PFSK-1 (cell line): ENCODE measurements around the gene MCM10.

ENCODE experiments used
- FOXP2 ChIP-seq: optimal IDR thresholded peaks from 2 replicates; pipeline ENCODE3; 2011; ENCODE audit warnings: borderline replicate concordance, control low read depth, inconsistent platforms; ENCODE audit not compliant: insufficient read depth; ENCODE audit errors: extremely low read length, extremely low read depth
- POLR2AphosphoS5 ChIP-seq: IDR thresholded peaks from 2 replicates; pipeline ENCODE4 v1.6.1; 2012; ENCODE audit warnings: low read depth, mild to moderate bottlenecking, control low read depth, low read length, moderate library complexity
- SIN3A ChIP-seq: IDR thresholded peaks from 2 replicates; pipeline ENCODE4 v1.6.1; 2012; ENCODE audit warnings: mild to moderate bottlenecking, low read length, moderate library complexity, borderline replicate concordance; ENCODE audit not compliant: insufficient read depth
- TAF1 ChIP-seq: IDR thresholded peaks from 2 replicates; pipeline ENCODE4 v1.6.1; 2012; ENCODE audit warnings: low read length, control low read depth, borderline replicate concordance; ENCODE audit not compliant: insufficient read depth
- TF ChIP-seq, protein P1 (sequence below), 2 experiments: IDR thresholded peaks; 2 replicates each; pipeline versions ENCODE4 v1.6.1 to v1.8.0; 2011 to 2012; ENCODE audit warnings: low read depth in 2 of 2, low read length in 2 of 2, control low read depth in 1 of 2, inconsistent platforms in 1 of 2, mild to moderate bottlenecking in 1 of 2, moderate library complexity in 1 of 2; ENCODE audit not compliant: insufficient read depth in 1 of 2

The MCM10 gene

DNA sequence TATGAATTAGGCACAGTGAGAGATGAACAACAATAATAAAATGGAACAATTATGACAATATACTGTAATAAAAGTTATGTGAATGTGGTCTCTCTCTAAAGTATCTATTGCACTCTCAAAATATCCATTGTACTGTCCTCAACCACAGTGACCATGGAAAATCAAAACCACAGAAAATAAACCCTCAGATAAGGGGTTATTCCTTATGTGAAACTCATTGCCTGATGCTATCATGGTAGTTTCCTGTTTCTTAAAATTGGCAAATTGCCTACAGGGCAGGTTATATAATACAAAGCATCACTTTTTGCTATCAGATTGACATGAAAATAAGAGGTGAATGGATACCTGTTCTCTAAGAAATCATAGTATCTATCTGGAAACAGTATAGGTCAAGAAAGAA, 3.8 kb downstream of the MCM10 start:
- TF ChIP-seq FOXP2 = no peak
- TF ChIP-seq TAF1 = no peak
- no peak for TF ChIP-seq SIN3A
- no peak for TF ChIP-seq POLR2AphosphoS5
- TF ChIP-seq, protein P1, sequence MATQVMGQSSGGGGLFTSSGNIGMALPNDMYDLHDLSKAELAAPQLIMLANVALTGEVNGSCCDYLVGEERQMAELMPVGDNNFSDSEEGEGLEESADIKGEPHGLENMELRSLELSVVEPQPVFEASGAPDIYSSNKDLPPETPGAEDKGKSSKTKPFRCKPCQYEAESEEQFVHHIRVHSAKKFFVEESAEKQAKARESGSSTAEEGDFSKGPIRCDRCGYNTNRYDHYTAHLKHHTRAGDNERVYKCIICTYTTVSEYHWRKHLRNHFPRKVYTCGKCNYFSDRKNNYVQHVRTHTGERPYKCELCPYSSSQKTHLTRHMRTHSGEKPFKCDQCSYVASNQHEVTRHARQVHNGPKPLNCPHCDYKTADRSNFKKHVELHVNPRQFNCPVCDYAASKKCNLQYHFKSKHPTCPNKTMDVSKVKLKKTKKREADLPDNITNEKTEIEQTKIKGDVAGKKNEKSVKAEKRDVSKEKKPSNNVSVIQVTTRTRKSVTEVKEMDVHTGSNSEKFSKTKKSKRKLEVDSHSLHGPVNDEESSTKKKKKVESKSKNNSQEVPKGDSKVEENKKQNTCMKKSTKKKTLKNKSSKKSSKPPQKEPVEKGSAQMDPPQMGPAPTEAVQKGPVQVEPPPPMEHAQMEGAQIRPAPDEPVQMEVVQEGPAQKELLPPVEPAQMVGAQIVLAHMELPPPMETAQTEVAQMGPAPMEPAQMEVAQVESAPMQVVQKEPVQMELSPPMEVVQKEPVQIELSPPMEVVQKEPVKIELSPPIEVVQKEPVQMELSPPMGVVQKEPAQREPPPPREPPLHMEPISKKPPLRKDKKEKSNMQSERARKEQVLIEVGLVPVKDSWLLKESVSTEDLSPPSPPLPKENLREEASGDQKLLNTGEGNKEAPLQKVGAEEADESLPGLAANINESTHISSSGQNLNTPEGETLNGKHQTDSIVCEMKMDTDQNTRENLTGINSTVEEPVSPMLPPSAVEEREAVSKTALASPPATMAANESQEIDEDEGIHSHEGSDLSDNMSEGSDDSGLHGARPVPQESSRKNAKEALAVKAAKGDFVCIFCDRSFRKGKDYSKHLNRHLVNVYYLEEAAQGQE (IDR thresholded peaks at IDR 0.05; ENCODE audit: insufficient read depth in 1 of 2, low read depth in 2 of 2, low read length in 2 of 2) = no peak

- no peak for TF ChIP-seq SIN3A
- TF ChIP-seq, protein P1 (IDR thresholded peaks at IDR 0.05; ENCODE audit: insufficient read depth in 1 of 2, low read depth in 2 of 2, low read length in 2 of 2) = no peak
These were observed 6.2 kb downstream of the MCM10 start for GRCh38 chr10:13167568-13167967.

- TF ChIP-seq FOXP2 (no peak), SIN3A (no peak), POLR2AphosphoS5 (no peak), TAF1 (no peak)
- TF ChIP-seq, protein P1 (IDR thresholded peaks at IDR 0.05; ENCODE audit: insufficient read depth in 1 of 2, low read depth in 2 of 2, low read length in 2 of 2) = no peak
These were observed 7.4 kb downstream of the MCM10 start for GRCh38 chr10:13168781-13169180.

DNA sequence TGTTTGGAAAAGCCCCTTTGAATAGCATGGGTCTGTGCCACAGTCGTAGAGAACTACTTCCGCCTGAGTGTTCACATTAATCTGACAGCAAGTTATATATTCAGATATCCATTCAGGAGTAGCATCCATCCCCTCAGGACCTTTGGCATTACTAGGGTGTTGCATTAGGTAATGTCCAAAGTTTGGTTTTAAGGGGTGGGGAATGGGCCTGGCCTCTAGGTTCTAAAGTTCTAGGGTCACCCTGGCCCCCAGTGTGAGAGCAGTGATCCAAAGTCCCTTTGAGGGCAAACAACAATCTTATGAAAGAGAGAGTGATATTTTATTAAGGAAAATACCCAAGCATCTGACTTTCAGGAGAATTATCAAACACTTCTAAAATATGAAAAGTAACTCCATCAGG, 12.3 kb downstream of the MCM10 start:
- no peak for TF ChIP-seq TAF1
- TF ChIP-seq POLR2AphosphoS5 = no peak
- TF ChIP-seq FOXP2 = no peak
- TF ChIP-seq SIN3A = no peak
- TF ChIP-seq, protein P1 (IDR thresholded peaks at IDR 0.05; ENCODE audit: insufficient read depth in 1 of 2, low read depth in 2 of 2, low read length in 2 of 2) = no peak

DNA sequence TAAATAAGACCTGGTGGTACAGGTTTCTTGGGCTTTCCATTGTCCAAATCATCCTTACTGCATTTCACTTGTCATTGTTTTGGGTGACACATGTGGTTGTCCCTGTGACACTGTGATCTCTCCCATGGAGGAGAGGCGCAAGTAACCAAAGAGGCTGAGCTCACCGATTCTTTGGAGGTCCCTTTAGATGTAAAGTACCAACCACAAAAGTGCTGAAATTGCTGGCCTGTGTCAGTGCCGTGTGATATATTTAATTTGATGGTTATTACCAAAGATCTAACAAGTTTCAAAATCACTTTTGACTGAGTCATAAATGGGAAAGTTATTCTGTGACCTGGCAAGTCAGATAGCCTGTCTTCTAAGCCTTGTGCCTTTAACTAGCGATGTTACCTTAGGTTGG, 19.4 kb downstream of the MCM10 start:
- TF ChIP-seq POLR2AphosphoS5 = no peak
- TF ChIP-seq, protein P1 (IDR thresholded peaks at IDR 0.05; ENCODE audit: insufficient read depth in 1 of 2, low read depth in 2 of 2, low read length in 2 of 2) = no peak
